Gastrocnemius medialis (tissue), 4 donors: ENCODE measurements around the gene UTS2B.

ENCODE experiments used
- CTCF ChIP-seq, 5 experiments: fragments of 450-650 bp in 3 of 5; fragments of 200-600 bp in 2 of 5; sonication (generic) in 2 of 5; IDR thresholded peaks in 4 of 5; conservative IDR thresholded peaks in 1 of 5; 1 replicate in 4 of 5; 2 replicates in 1 of 5; pipeline ENCODE4 v1.5.1; 2016 to 2019; ENCODE audit warnings: antibody characterized with exemption in 5 of 5, mild to moderate bottlenecking in 3 of 5, moderate library complexity in 3 of 5
- POLR2A ChIP-seq, 2 donors: fragments of 450-650 bp; IDR thresholded peaks; one replicate each; pipeline ENCODE4 v1.6.1; 2017; ENCODE audit warnings: antibody characterized with exemption in 2 of 2, mild to moderate bottlenecking in 2 of 2, moderate library complexity in 2 of 2

GRCh38 chr3:191316876-191317603 lies 13.3 kb downstream of the UTS2B start:
- TF ChIP-seq CTCF (IDR thresholded peaks at IDR 0.05 in 4 of 5, conservative IDR thresholded peaks at IDR 0.05 in 1 of 5): no peak
- no peak for TF ChIP-seq POLR2A (IDR thresholded peaks at IDR 0.05)
